HG03280 (cell line): ENCODE data around the gene SNX22.

Experiments
- ATAC-seq: cut with Tn5 transposase; IDR thresholded peaks from one replicate; pipeline ENCODE4 v1.9.1; 2021; ENCODE audit warnings: mild to moderate bottlenecking, moderate library complexity; ENCODE audit not compliant: unreplicated experiment

The SNX22 gene

GRCh38 chr15:64155802-64156651 is 4.5 kb downstream of the SNX22 start:
- no peak for ATAC-seq

- ATAC-seq: no peak
These were observed 5.3 kb downstream of the SNX22 start for GRCh38 chr15:64156652-64157331.

- no peak for ATAC-seq
These were observed 6.1 kb downstream of the SNX22 start for GRCh38 chr15:64157599-64158125.

- ATAC-seq: no peak
These were observed 7.0 kb downstream of the SNX22 start for GRCh38 chr15:64158363-64159134.

- no peak for ATAC-seq
These were observed 10.4 kb downstream of the SNX22 start for GRCh38 chr15:64161688-64162477.

- peak; percentile 19 for ATAC-seq
These were observed 10.9 kb downstream of the SNX22 start for GRCh38 chr15:64162478-64162868.

- peak; percentile 91 for ATAC-seq
These were observed 11.5 kb downstream of the SNX22 start, which contains the start of gene PPIB for GRCh38 chr15:64162869-64163658. PPIB (minus strand) TSS chr15:64163022; CDS start chr15:64162986, 36 bp downstream.

GRCh38 chr15:64163659-64164362 is 12.3 kb downstream of the SNX22 start:
- ATAC-seq: peak; percentile 0

GRCh38 chr15:64164436-64164835 is 12.9 kb downstream of the SNX22 start:
- no peak for ATAC-seq

GRCh38 chr15:64166102-64166890 is 14.8 kb downstream of the SNX22 start:
- ATAC-seq: no peak

- no peak for ATAC-seq
These were observed 28.8 kb downstream of the SNX22 start for GRCh38 chr15:64180235-64180824.

- ATAC-seq: no peak
These were observed 31.4 kb downstream of the SNX22 start for GRCh38 chr15:64182859-64183370.

GRCh38 chr15:64185146-64185911 is 33.8 kb downstream of the SNX22 start:
- ATAC-seq: no peak

GRCh38 chr15:64187396-64188191 is 36.1 kb downstream of the SNX22 start:
- ATAC-seq: no peak

GRCh38 chr15:64191971-64192830 is 40.7 kb downstream of the SNX22 start:
- no peak for ATAC-seq
